ENCODE results near the gene TMEM141.
A peak's percentile ranks its signal among the peaks of the same experiment; 100 is the strongest.

The TMEM141 gene

GRCh38 chr9:136807281-136808074 is 16.3 kb downstream of the TMEM141 start, which contains the start of gene RABL6:
RABL6 (plus strand) TSS chr9:136807948; CDS start chr9:136808197, 249 bp downstream.
- H3K36me3 ChIP-seq (ENCODE audit: control insufficient read depth, insufficient read depth, low read length): peaks cover under 1% of the 10 kb centered on the region
- H3K27me3 ChIP-seq (replicated peaks; ENCODE audit: control insufficient read depth, insufficient read depth, low read length): no peaks in the 10 kb centered on the region
- DNase-seq (ENCODE audit: extremely low read depth, insufficient read length): peak; percentile 90
- peak within 1 kb of the TSS; percentile 91 for H3K4me3 ChIP-seq (replicated peaks; ENCODE audit: low read depth, low read length)
- no peak for TF ChIP-seq CTCF (IDR thresholded peaks at IDR 0.05; ENCODE audit: insufficient read depth, low read length, poor library complexity, severe bottlenecking)

GRCh38 chr9:136808075-136808805 is 17.1 kb downstream of the TMEM141 start:
- TF ChIP-seq CTCF (IDR thresholded peaks at IDR 0.05; ENCODE audit: insufficient read depth, low read length, poor library complexity, severe bottlenecking): no peak
- Histone ChIP-seq H3K27me3 (replicated peaks; ENCODE audit: control insufficient read depth, insufficient read depth, low read length) (no peaks in the 10 kb centered on the region), H3K36me3 (ENCODE audit: control insufficient read depth, insufficient read depth, low read length) (peaks cover 4% of the 10 kb centered on the region), H3K4me3 (replicated peaks; ENCODE audit: low read depth, low read length) (peak overlapping the region; percentile 91)
- peak; percentile 69 for DNase-seq (ENCODE audit: extremely low read depth, insufficient read length)

- H3K27me3 ChIP-seq (replicated peaks; ENCODE audit: control insufficient read depth, insufficient read depth, low read length): no peaks in the 10 kb centered on the region
Measured at GRCh38 chr9:136808806-136809158, 17.6 kb downstream of the TMEM141 start.

GRCh38 chr9:136814725-136815421 is 23.7 kb downstream of the TMEM141 start:
- Histone ChIP-seq H3K4me3 (replicated peaks; ENCODE audit: low read depth, low read length) (no peak overlapping the region), H3K36me3 (ENCODE audit: control insufficient read depth, insufficient read depth, low read length) (peaks cover 8% of the 10 kb centered on the region), H3K27me3 (replicated peaks; ENCODE audit: control insufficient read depth, insufficient read depth, low read length) (no peaks in the 10 kb centered on the region)
- DNase-seq (ENCODE audit: extremely low read depth, insufficient read length): no peak
- TF ChIP-seq CTCF (IDR thresholded peaks at IDR 0.05; ENCODE audit: insufficient read depth, low read length, poor library complexity, severe bottlenecking): no peak

More at GRCh38 chr9:136808806-136809158, 17.6 kb downstream of the TMEM141 start:
- peaks cover 4% of the 10 kb centered on the region for H3K36me3 ChIP-seq (ENCODE audit: control insufficient read depth, insufficient read depth, low read length)
- no peak for TF ChIP-seq CTCF (IDR thresholded peaks at IDR 0.05; ENCODE audit: insufficient read depth, low read length, poor library complexity, severe bottlenecking)
- no peak for DNase-seq (ENCODE audit: extremely low read depth, insufficient read length)
- peak overlapping the region; percentile 91 for H3K4me3 ChIP-seq (replicated peaks; ENCODE audit: low read depth, low read length)

- H3K27me3 ChIP-seq (replicated peaks; ENCODE audit: control insufficient read depth, insufficient read depth, low read length): no peaks in the 10 kb centered on the region
- H3K4me3 ChIP-seq (replicated peaks; ENCODE audit: low read depth, low read length): no peak overlapping the region
- DNase-seq (ENCODE audit: extremely low read depth, insufficient read length): no peak
- no peak for TF ChIP-seq CTCF (IDR thresholded peaks at IDR 0.05; ENCODE audit: insufficient read depth, low read length, poor library complexity, severe bottlenecking)
- H3K36me3 ChIP-seq (ENCODE audit: control insufficient read depth, insufficient read depth, low read length): peaks cover 8% of the 10 kb centered on the region
Measured at GRCh38 chr9:136815422-136815782, 24.3 kb downstream of the TMEM141 start.

All from GM06990 (cell line).